Kidney (tissue), 14 donors: ENCODE data around the gene CHSY3. TPM values are rescaled to one million over a fixed set of nuclear protein-coding genes. Genes with fewer than 3 reads are reported as not detected.

Experiments used
- DNase-seq, 5 donors: peaks; one replicate each; pipeline ENCODE4 v3.0.0-alpha.2; 2013 to 2020
- FAIRE-seq: peaks from 2 replicates; lab custom pipeline; 2012; peaks lifted over from hg19 to GRCh38; lab: Jason Lieb, UNC
- H3K27ac ChIP-seq, 2 donors: one replicate each; pipeline ENCODE4 v1.7.0; 2013; ENCODE audit warnings: low read depth in 2 of 2, low read length in 2 of 2, inconsistent platforms in 1 of 2
- H3K27me3 ChIP-seq: one replicate; pipeline ENCODE4 v1.7.1; 2013; ENCODE audit warnings: low read length, inconsistent platforms; ENCODE audit not compliant: control insufficient read depth, insufficient read depth
- H3K36me3 ChIP-seq, 3 donors: one replicate each; pipeline versions ENCODE4 v1.7.0 to v1.7.1; 2013; ENCODE audit warnings: low read length in 3 of 3, control low read depth in 1 of 3, inconsistent platforms in 1 of 3; ENCODE audit not compliant: insufficient read depth in 3 of 3, control insufficient read depth in 2 of 3
- H3K4me1 ChIP-seq, 3 donors: one replicate each; pipeline versions ENCODE4 v1.7.0 to v1.7.1; 2013; ENCODE audit warnings: low read length in 3 of 3, inconsistent platforms in 1 of 3, low read depth in 1 of 3; ENCODE audit not compliant: control insufficient read depth in 2 of 3, insufficient read depth in 2 of 3
- H3K4me3 ChIP-seq, 3 donors: one replicate each; pipeline versions ENCODE4 v1.7.0 to v1.8.1; 2013; ENCODE audit warnings: low read length in 3 of 3, control low read depth in 1 of 3, inconsistent platforms in 1 of 3
- H3K9ac ChIP-seq, 3 donors: one replicate each; pipeline versions ENCODE4 v1.7.0 to v1.7.1; 2013; ENCODE audit warnings: low read length in 3 of 3, control low read depth in 1 of 3, inconsistent platforms in 1 of 3
- H3K9me3 ChIP-seq, 3 donors: one replicate each; pipeline versions ENCODE4 v1.7.0 to v1.7.1; 2013; ENCODE audit warnings: low read length in 3 of 3, control low read depth in 1 of 3, inconsistent platforms in 1 of 3; ENCODE audit not compliant: control insufficient read depth in 2 of 3, insufficient read depth in 1 of 3
- CTCF ChIP-seq: IDR thresholded peaks from 3 replicates; pipeline ENCODE4 v1.5.1; 2012; ENCODE audit warnings: mild to moderate bottlenecking, moderate library complexity, borderline replicate concordance; ENCODE audit not compliant: insufficient read depth; ENCODE audit errors: extremely low read depth
- intact Hi-C: fragments of 100-400 bp; cut with DNase I; formaldehyde crosslinking; loops from one replicate; pipeline ENCODE4 v1.11.1; 2022
- polyA plus RNA-seq: library from polyadenylated mRNA; stranded (reverse); fragments of 350-450 nt; fragmentation: Illumina TruSeq; extraction: RNeasy Lipid Tissue Mini Kit (QIAGEN cat#74804); gene quantifications from one replicate; pipeline ENCODE4 v1.2.3, GENCODE V29; 2014; ENCODE audit warnings: low read depth, low replicate concordance; ENCODE audit not compliant: insufficient read depth
- total RNA-seq: library from RNA; stranded (reverse); fragmentation: NEBNext Ultra II Directional; extraction: Animal tissue kit (Norgen Biotek cat#: 25700); gene quantifications from one replicate; pipeline ENCODE4 v1.2.1, GENCODE V29; 2021
- donor health status: control.
- donor health status: control.
- donor health status: control.
- donor health status: control.
- donor health status: control.
- donor health status: DM: yes; HTN: yes; CAD: no.
- donor health status: Normal renal cell carcinoma (clear cell type).

CHSY3 gene
- total and polyA plus RNA-seq, 2 donors from 2014 or later = 0.13 to 3.0 TPM

- FAIRE-seq (no peak), DNase-seq (no peak)
- Histone ChIP-seq H3K4me3 (no peak overlapping the region), H3K36me3 (no peaks in the 10 kb centered on the region), H3K27ac (no peak overlapping the region), H3K9me3 (no peaks in the 10 kb centered on the region), H3K4me1 (no peaks in the 10 kb centered on the region), H3K9ac (no peak overlapping the region), H3K27me3 (no peaks in the 10 kb centered on the region)
- intact Hi-C loops = no loop called here
- no peak for TF ChIP-seq CTCF
Observed at GRCh38 chr5:130002876-130003275, 98.6 kb downstream of the CHSY3 start.

GRCh38 chr5:130011986-130012385, 107.7 kb downstream of the CHSY3 start:
- no peak for DNase-seq
- H3K36me3 ChIP-seq = no peaks in the 10 kb centered on the region
- peaks cover 0 to 3% (median 0%) of the 10 kb centered on the region in 3 donors for H3K9me3 ChIP-seq
- H3K27me3 ChIP-seq = no peaks in the 10 kb centered on the region
- H3K9ac ChIP-seq = no peak overlapping the region
- intact Hi-C loops = no loop called here
- no peak for FAIRE-seq
- H3K27ac ChIP-seq = no peak overlapping the region
- H3K4me3 ChIP-seq = no peak overlapping the region
- TF ChIP-seq CTCF = no peak
- H3K4me1 ChIP-seq = no peaks in the 10 kb centered on the region

- intact Hi-C loops = no loop called here
- H3K27me3 ChIP-seq = no peaks in the 10 kb centered on the region
- no peak for TF ChIP-seq CTCF
- no peak overlapping the region for H3K27ac ChIP-seq
- no peak overlapping the region for H3K4me3 ChIP-seq
- FAIRE-seq (no peak), DNase-seq (no peak)
- no peak overlapping the region for H3K9ac ChIP-seq
- no peaks in the 10 kb centered on the region for H3K4me1 ChIP-seq
- H3K9me3 ChIP-seq = no peaks in the 10 kb centered on the region
- no peaks in the 10 kb centered on the region for H3K36me3 ChIP-seq
Observed at GRCh38 chr5:130017173-130017572, 112.9 kb downstream of the CHSY3 start.

- no peak for FAIRE-seq
Observed at GRCh38 chr5:130018641-130019040, 114.4 kb downstream of the CHSY3 start.

More at GRCh38 chr5:130018641-130019040, 114.4 kb downstream of the CHSY3 start:
- no peak overlapping the region for H3K4me3 ChIP-seq
- H3K27ac ChIP-seq = no peak overlapping the region
- DNase-seq = no peak
- no peaks in the 10 kb centered on the region for H3K36me3 ChIP-seq
- H3K27me3 ChIP-seq = no peaks in the 10 kb centered on the region
- H3K9me3 ChIP-seq = no peaks in the 10 kb centered on the region
- H3K9ac ChIP-seq = no peak overlapping the region
- intact Hi-C loops = no loop called here
- no peaks in the 10 kb centered on the region for H3K4me1 ChIP-seq
- TF ChIP-seq CTCF = no peak
